ENCODE results near the gene STARD10. TPM values are rescaled to one million over a fixed set of nuclear protein-coding genes. Genes with fewer than 3 reads are reported as not detected.

The STARD10 gene
- total RNA-seq, 4 donors from 2014 or later: 26.6 to 75.4 (median 58.1) TPM

DNA sequence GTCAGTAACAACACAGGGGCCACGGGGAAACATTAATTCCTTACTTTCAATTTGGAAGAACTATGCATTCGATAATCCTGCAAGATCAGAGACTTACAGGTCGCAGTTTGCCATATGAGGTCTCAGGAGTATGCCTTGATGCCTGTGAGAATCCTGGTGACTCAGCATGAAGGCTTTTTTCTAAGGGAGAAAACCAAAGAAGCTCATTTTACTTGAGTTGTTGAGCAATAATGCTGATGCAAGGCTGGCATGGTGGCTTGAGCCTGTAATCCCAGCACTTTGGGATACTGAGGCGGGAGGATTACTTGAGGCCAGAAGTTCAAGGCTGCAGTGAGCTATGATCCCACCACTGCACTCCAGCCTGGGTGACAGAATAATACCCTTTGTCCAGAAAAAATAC lies 46.9 kb upstream of the STARD10 start:
- H3K4me1 ChIP-seq: peaks cover 5 to 37% (median 11%) of the 10 kb centered on the region in 4 donors
- DNase-seq (ENCODE audit: extremely low spot score): no peak
- 95% methylated on average over 4 of the region's 4 CpGs for WGBS
- no peak overlapping the region for H3K4me3 ChIP-seq
- H3K27ac ChIP-seq (replicated peaks in 1 of 4): no peak overlapping the region
- intact Hi-C loops (cut with DNase I): no loop called here
- no peaks in the 10 kb centered on the region for H3K27me3 ChIP-seq
- TF ChIP-seq EP300 (IDR thresholded peaks at IDR 0.05): no peak
- no peak for TF ChIP-seq POLR2A (IDR thresholded peaks at IDR 0.05; ENCODE audit: low read depth)
- TF ChIP-seq, protein P1, sequence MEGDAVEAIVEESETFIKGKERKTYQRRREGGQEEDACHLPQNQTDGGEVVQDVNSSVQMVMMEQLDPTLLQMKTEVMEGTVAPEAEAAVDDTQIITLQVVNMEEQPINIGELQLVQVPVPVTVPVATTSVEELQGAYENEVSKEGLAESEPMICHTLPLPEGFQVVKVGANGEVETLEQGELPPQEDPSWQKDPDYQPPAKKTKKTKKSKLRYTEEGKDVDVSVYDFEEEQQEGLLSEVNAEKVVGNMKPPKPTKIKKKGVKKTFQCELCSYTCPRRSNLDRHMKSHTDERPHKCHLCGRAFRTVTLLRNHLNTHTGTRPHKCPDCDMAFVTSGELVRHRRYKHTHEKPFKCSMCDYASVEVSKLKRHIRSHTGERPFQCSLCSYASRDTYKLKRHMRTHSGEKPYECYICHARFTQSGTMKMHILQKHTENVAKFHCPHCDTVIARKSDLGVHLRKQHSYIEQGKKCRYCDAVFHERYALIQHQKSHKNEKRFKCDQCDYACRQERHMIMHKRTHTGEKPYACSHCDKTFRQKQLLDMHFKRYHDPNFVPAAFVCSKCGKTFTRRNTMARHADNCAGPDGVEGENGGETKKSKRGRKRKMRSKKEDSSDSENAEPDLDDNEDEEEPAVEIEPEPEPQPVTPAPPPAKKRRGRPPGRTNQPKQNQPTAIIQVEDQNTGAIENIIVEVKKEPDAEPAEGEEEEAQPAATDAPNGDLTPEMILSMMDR (IDR thresholded peaks at IDR 0.05): no peak
- no peak for TF ChIP-seq POLR2AphosphoS5 (IDR thresholded peaks at IDR 0.05)
- H3K36me3 ChIP-seq: peaks cover 25 to 84% (median 54%) of the 10 kb centered on the region in 4 donors
- no peaks in the 10 kb centered on the region for H3K9me3 ChIP-seq

GRCh38 chr11:72838691-72839305 lies 45.0 kb upstream of the STARD10 start:
- intact Hi-C loops (cut with DNase I): no loop called here
- Histone ChIP-seq H3K27ac (replicated peaks in 1 of 4) (no peak overlapping the region), H3K27me3 (no peaks in the 10 kb centered on the region), H3K36me3 (peaks cover 25 to 65% (median 51%) of the 10 kb centered on the region in 4 donors), H3K4me3 (no peak overlapping the region), H3K4me1 (peaks cover 24 to 53% (median 30%) of the 10 kb centered on the region in 4 donors), H3K9me3 (no peaks in the 10 kb centered on the region)
- 80% methylated on average over 4 of the region's 4 CpGs for WGBS
- DNase-seq (ENCODE audit: extremely low spot score): no peak
- no peak for TF ChIP-seq POLR2AphosphoS5 (IDR thresholded peaks at IDR 0.05)
- no peak for TF ChIP-seq EP300 (IDR thresholded peaks at IDR 0.05)
- TF ChIP-seq, protein P1 (IDR thresholded peaks at IDR 0.05): no peak
- no peak for TF ChIP-seq POLR2A (IDR thresholded peaks at IDR 0.05; ENCODE audit: low read depth)

DNA sequence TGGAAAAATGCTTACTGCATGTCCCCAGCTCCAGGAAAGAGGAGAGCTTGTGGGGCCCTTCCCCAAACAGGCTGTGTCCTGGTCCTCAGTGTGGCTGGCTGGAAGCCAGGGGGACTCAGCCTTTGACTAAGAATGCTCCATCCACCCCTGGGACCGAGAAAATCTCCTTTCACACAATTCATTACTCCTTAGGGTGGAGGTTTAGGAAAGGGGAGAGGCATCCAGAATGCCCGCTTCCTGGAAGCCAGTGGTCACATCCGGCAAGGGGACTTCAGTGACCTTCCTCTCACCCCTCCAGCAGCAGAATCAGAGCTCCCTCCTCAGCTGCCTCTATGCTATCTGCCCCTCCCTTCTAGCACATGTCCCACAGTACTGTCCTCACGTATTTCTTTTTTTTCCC lies 42.3 kb upstream of the STARD10 start:
- Histone ChIP-seq H3K9me3 (no peaks in the 10 kb centered on the region), H3K36me3 (peaks cover 14 to 43% (median 33%) of the 10 kb centered on the region in 4 donors), H3K27ac (replicated peaks in 1 of 4) (peak overlapping the region; percentile 59 to 79 (median 73)), H3K27me3 (no peaks in the 10 kb centered on the region), H3K4me1 (peaks cover 51 to 64% (median 57%) of the 10 kb centered on the region in 4 donors), H3K4me3 (no peak overlapping the region)
- TF ChIP-seq, protein P1 (IDR thresholded peaks at IDR 0.05): no peak
- no peak for TF ChIP-seq EP300 (IDR thresholded peaks at IDR 0.05)
- peak; percentile 7 to 53 for TF ChIP-seq POLR2AphosphoS5 (IDR thresholded peaks at IDR 0.05)
- no peak for TF ChIP-seq POLR2A (IDR thresholded peaks at IDR 0.05; ENCODE audit: low read depth)
- intact Hi-C loops (cut with DNase I): no loop called here
- no peak for DNase-seq (ENCODE audit: extremely low spot score)
- WGBS: 70% methylated on average over 4 of the region's 4 CpGs

DNA sequence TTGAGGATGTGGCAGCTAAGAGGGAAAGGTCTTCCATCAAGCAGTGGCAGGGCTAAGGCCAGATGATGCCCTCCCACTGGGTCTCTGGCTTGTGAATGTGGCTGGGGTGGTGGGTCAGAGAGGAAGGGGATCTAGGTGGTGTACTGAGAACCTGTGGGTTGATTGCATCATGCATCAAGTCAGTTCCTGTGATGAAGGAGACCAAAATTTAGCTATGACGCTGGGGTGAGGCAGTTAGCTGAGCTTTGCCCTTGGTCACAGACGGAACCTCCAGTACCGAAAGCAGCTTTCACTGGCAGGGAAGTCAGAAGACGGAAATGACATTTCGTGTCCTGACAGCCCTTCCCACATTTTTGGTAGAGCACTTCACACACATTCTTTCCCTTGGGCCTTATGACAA lies 41.1 kb upstream of the STARD10 start:
- Histone ChIP-seq H3K27me3 (no peaks in the 10 kb centered on the region), H3K27ac (replicated peaks in 1 of 4) (peak overlapping the region; percentile 59 to 79 (median 73)), H3K36me3 (peaks cover 12 to 36% (median 23%) of the 10 kb centered on the region in 4 donors), H3K9me3 (no peaks in the 10 kb centered on the region), H3K4me3 (no peak overlapping the region), H3K4me1 (peaks cover 52 to 64% (median 59%) of the 10 kb centered on the region in 4 donors)
- no peak for DNase-seq (ENCODE audit: extremely low spot score)
- TF ChIP-seq EP300 (IDR thresholded peaks at IDR 0.05): no peak
- TF ChIP-seq POLR2A (IDR thresholded peaks at IDR 0.05; ENCODE audit: low read depth): no peak
- TF ChIP-seq, protein P1 (IDR thresholded peaks at IDR 0.05): no peak
- TF ChIP-seq POLR2AphosphoS5 (IDR thresholded peaks at IDR 0.05): no peak
- intact Hi-C loops (cut with DNase I): loop anchor here (5.0 kb wide), 3 partner anchors 307 to 452 kb away; partner anchors contain the start of gene FCHSD2
- WGBS: 76% methylated on average over 5 of the region's 5 CpGs
